HEK293 (cell line): ENCODE data around the gene MSRB3.

ENCODE experiments used
- CTCF ChIA-PET: fragments of 350-600 bp; formaldehyde crosslinking; extraction: SDS; loops from one replicate; lab custom pipeline; 2021; ENCODE audit warnings: antibody characterized with exemption; lab: Yijun Ruan, JAX
- POLR2A ChIA-PET: fragments of 300-600 bp; formaldehyde crosslinking; extraction: SDS; loops from one replicate; lab custom pipeline; 2020; ENCODE audit warnings: antibody characterized with exemption, inconsistent platforms; lab: Yijun Ruan, JAX
- H3K27ac ChIP-seq: fragments of 200-500 bp; sonication (Bioruptor generic); 2 replicates; pipeline ENCODE4 v1.5.1; 2014; ENCODE audit warnings: low read depth, low read length, control low read depth, inconsistent platforms; ENCODE audit errors: extremely low read depth
- H3K36me3 ChIP-seq, 2 experiments: fragments of 200-500 bp in 1 of 2; sonication (Bioruptor generic) in 1 of 2; 1 replicate in 1 of 2; 2 replicates in 1 of 2; pipeline ENCODE4 v1.5.1; 2014 to 2017; ENCODE audit warnings: inconsistent platforms in 2 of 2, low read length in 2 of 2; ENCODE audit not compliant: control insufficient read depth in 2 of 2, insufficient read depth in 1 of 2
- H3K4me1 ChIP-seq: fragments of 200-500 bp; sonication (Bioruptor generic); 2 replicates; pipeline ENCODE4 v1.5.1; 2014; ENCODE audit warnings: mild to moderate bottlenecking, low read length, inconsistent platforms; ENCODE audit not compliant: control insufficient read depth, insufficient read depth
- H3K4me3 ChIP-seq: 2 replicates; pipeline ENCODE4 v1.5.1; 2011; ENCODE audit warnings: low read depth, mild to moderate bottlenecking, control low read depth, low read length, moderate library complexity
- H3K9me3 ChIP-seq: fragments of 200-500 bp; sonication (Bioruptor generic); 2 replicates; pipeline ENCODE4 v1.5.1; 2014; ENCODE audit warnings: low read depth, low read length, inconsistent platforms; ENCODE audit not compliant: control insufficient read depth, insufficient read depth
- GLI2 ChIP-seq: fragments of 450-650 bp; formaldehyde crosslinking; IDR thresholded peaks from 2 replicates; pipeline ENCODE4; 2017; ENCODE audit warnings: missing biosample characterization, missing genetic modification characterization, low read depth, borderline replicate concordance
- GLIS2 ChIP-seq: fragments of 450-650 bp; formaldehyde crosslinking; IDR thresholded peaks from 2 replicates; pipeline ENCODE4 v1.5.1; 2016; ENCODE audit warnings: missing biosample characterization, missing genetic modification characterization
- HOXC10 ChIP-seq: sonication (generic); formaldehyde crosslinking; IDR thresholded peaks from 2 replicates; pipeline ENCODE4 v1.8.1; 2023; ENCODE audit warnings: mild to moderate bottlenecking, missing genetic modification reagents
- MZF1 ChIP-seq: fragments of 450-650 bp; formaldehyde crosslinking; IDR thresholded peaks from 2 replicates; pipeline ENCODE4 v1.5.1; 2017; ENCODE audit warnings: missing biosample characterization, missing genetic modification characterization, borderline replicate concordance
- SP2 ChIP-seq: fragments of 450-650 bp; formaldehyde crosslinking; IDR thresholded peaks from 2 replicates; pipeline ENCODE4 v1.5.1; 2016; ENCODE audit warnings: missing biosample characterization, missing genetic modification characterization
- ZFP37 ChIP-seq: fragments of 450-650 bp; formaldehyde crosslinking; IDR thresholded peaks from 2 replicates; pipeline ENCODE4 v1.5.1; 2016; ENCODE audit warnings: missing biosample characterization, missing genetic modification characterization
- ZNF214 ChIP-seq: fragments of 450-650 bp; formaldehyde crosslinking; IDR thresholded peaks from 2 replicates; pipeline ENCODE4 v1.5.1; 2017; ENCODE audit warnings: missing biosample characterization, mild to moderate bottlenecking, missing genetic modification characterization, borderline replicate concordance
- ZNF221 ChIP-seq: fragments of 450-650 bp; formaldehyde crosslinking; IDR thresholded peaks from 2 replicates; pipeline ENCODE4 v1.5.1; 2017; ENCODE audit warnings: missing biosample characterization, missing genetic modification characterization, borderline replicate concordance
- ZNF248 ChIP-seq: fragments of 450-650 bp; formaldehyde crosslinking; IDR thresholded peaks from 2 replicates; pipeline ENCODE4 v1.5.1; 2017; ENCODE audit warnings: missing biosample characterization, missing genetic modification characterization
- ZNF335 ChIP-seq: fragments of 450-650 bp; formaldehyde crosslinking; conservative IDR thresholded peaks from 2 replicates; pipeline ENCODE4 v1.5.1; 2016; ENCODE audit warnings: missing biosample characterization, missing genetic modification characterization
- ZNF530 ChIP-seq: fragments of 450-650 bp; formaldehyde crosslinking; IDR thresholded peaks from 2 replicates; pipeline ENCODE4 v1.5.1; 2016; ENCODE audit warnings: low read depth, missing biosample characterization, missing genetic modification characterization
- ZNF558 ChIP-seq: fragments of 450-650 bp; formaldehyde crosslinking; IDR thresholded peaks from 2 replicates; pipeline ENCODE4 v1.5.1; 2016; ENCODE audit warnings: missing biosample characterization, missing genetic modification characterization
- ZNF600 ChIP-seq: fragments of 450-650 bp; formaldehyde crosslinking; IDR thresholded peaks from 2 replicates; pipeline ENCODE4 v1.5.1; 2016; ENCODE audit warnings: missing biosample characterization, missing genetic modification characterization
- ZNF621 ChIP-seq: fragments of 450-650 bp; formaldehyde crosslinking; IDR thresholded peaks from 2 replicates; pipeline ENCODE4 v1.5.1; 2017; ENCODE audit warnings: missing biosample characterization, missing genetic modification characterization
- ZNF624 ChIP-seq: fragments of 450-650 bp; formaldehyde crosslinking; IDR thresholded peaks from 2 replicates; pipeline ENCODE4 v1.5.1; 2017; ENCODE audit warnings: missing biosample characterization, missing genetic modification characterization
- ZNF776 ChIP-seq: fragments of 450-650 bp; formaldehyde crosslinking; IDR thresholded peaks from 2 replicates; pipeline ENCODE4 v1.5.0; 2017; ENCODE audit warnings: missing biosample characterization, missing genetic modification characterization, borderline replicate concordance
- ZNF791 ChIP-seq: fragments of 450-650 bp; formaldehyde crosslinking; IDR thresholded peaks from 2 replicates; pipeline ENCODE4 v1.5.1; 2016; ENCODE audit warnings: missing biosample characterization, missing genetic modification characterization
- ZNF792 ChIP-seq: fragments of 450-650 bp; formaldehyde crosslinking; IDR thresholded peaks from 2 replicates; pipeline ENCODE4 v1.5.1; 2016; ENCODE audit warnings: missing biosample characterization, missing genetic modification characterization
- TF ChIP-seq, protein P1 (sequence below): fragments of 450-650 bp; formaldehyde crosslinking; IDR thresholded peaks from 2 replicates; pipeline ENCODE4 v1.5.1; 2017; ENCODE audit warnings: missing biosample characterization, missing genetic modification characterization
- TF ChIP-seq, protein P2 (sequence below): sonication (generic); formaldehyde crosslinking; IDR thresholded peaks from 2 replicates; pipeline ENCODE4 v1.8.1; 2022; ENCODE audit warnings: mild to moderate bottlenecking, moderate library complexity, missing genetic modification reagents
- TF ChIP-seq, protein P3 (sequence below): fragments of 450-650 bp; formaldehyde crosslinking; IDR thresholded peaks from 2 replicates; pipeline ENCODE4 v1.5.1; 2016; ENCODE audit warnings: missing biosample characterization, missing genetic modification characterization
- TF ChIP-seq, protein P4 (sequence below): fragments of 450-650 bp; formaldehyde crosslinking; IDR thresholded peaks from 2 replicates; pipeline ENCODE4 v1.5.1; 2016; ENCODE audit warnings: missing biosample characterization, missing genetic modification characterization
- TF ChIP-seq, protein P5 (sequence below): fragments of 450-650 bp; formaldehyde crosslinking; conservative IDR thresholded peaks from 2 replicates; pipeline ENCODE4 v1.5.1; 2016; ENCODE audit warnings: low read depth, missing biosample characterization, missing genetic modification characterization

MSRB3 gene

DNA sequence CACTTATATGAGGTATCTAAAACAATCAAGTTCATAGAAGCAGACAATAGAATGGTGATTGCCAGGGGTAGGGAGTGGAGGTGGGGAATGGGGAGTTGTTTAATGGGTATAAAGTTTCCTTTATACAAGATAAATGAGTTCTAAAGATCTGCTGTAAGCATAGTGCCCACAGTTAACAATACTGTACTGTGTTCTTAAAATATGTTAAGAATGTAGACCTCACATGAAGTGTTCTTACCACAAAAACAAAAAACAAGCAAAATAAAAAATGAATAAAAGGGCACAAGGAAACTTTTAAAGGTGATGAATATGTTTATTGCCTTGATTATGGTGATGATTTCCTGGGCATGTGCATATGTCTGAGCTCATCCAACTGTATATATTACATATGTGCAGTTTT is 211.8 kb downstream of the MSRB3 start:
- H3K4me1 ChIP-seq, result peaks cover 9% of the 10 kb centered on the region
- POLR2A ChIA-PET, result no interaction called here
- no peaks in the 10 kb centered on the region for H3K9me3 ChIP-seq
- no peak overlapping the region for H3K27ac ChIP-seq
- CTCF ChIA-PET, result no interaction called here
- no peaks in the 10 kb centered on the region for H3K36me3 ChIP-seq
- H3K4me3 ChIP-seq, result no peak overlapping the region
- no peak for TF ChIP-seq ZNF248
- peak; percentile 66; the same call in 1 of the 2 replicates for TF ChIP-seq MZF1 (tag by site-specific recombination)
- TF ChIP-seq, protein P1, sequence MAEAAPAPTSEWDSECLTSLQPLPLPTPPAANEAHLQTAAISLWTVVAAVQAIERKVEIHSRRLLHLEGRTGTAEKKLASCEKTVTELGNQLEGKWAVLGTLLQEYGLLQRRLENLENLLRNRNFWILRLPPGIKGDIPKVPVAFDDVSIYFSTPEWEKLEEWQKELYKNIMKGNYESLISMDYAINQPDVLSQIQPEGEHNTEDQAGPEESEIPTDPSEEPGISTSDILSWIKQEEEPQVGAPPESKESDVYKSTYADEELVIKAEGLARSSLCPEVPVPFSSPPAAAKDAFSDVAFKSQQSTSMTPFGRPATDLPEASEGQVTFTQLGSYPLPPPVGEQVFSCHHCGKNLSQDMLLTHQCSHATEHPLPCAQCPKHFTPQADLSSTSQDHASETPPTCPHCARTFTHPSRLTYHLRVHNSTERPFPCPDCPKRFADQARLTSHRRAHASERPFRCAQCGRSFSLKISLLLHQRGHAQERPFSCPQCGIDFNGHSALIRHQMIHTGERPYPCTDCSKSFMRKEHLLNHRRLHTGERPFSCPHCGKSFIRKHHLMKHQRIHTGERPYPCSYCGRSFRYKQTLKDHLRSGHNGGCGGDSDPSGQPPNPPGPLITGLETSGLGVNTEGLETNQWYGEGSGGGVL, result no peak
- TF ChIP-seq ZNF776 (tag by site-specific recombination), result no peak
- TF ChIP-seq, protein P2, sequence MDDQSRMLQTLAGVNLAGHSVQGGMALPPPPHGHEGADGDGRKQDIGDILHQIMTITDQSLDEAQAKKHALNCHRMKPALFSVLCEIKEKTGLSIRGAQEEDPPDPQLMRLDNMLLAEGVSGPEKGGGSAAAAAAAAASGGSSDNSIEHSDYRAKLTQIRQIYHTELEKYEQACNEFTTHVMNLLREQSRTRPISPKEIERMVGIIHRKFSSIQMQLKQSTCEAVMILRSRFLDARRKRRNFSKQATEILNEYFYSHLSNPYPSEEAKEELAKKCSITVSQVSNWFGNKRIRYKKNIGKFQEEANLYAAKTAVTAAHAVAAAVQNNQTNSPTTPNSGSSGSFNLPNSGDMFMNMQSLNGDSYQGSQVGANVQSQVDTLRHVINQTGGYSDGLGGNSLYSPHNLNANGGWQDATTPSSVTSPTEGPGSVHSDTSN, result no peak
- no peak for TF ChIP-seq ZNF221 (tag by site-specific recombination)
- TF ChIP-seq, all 188 proteins: peak for 1

DNA sequence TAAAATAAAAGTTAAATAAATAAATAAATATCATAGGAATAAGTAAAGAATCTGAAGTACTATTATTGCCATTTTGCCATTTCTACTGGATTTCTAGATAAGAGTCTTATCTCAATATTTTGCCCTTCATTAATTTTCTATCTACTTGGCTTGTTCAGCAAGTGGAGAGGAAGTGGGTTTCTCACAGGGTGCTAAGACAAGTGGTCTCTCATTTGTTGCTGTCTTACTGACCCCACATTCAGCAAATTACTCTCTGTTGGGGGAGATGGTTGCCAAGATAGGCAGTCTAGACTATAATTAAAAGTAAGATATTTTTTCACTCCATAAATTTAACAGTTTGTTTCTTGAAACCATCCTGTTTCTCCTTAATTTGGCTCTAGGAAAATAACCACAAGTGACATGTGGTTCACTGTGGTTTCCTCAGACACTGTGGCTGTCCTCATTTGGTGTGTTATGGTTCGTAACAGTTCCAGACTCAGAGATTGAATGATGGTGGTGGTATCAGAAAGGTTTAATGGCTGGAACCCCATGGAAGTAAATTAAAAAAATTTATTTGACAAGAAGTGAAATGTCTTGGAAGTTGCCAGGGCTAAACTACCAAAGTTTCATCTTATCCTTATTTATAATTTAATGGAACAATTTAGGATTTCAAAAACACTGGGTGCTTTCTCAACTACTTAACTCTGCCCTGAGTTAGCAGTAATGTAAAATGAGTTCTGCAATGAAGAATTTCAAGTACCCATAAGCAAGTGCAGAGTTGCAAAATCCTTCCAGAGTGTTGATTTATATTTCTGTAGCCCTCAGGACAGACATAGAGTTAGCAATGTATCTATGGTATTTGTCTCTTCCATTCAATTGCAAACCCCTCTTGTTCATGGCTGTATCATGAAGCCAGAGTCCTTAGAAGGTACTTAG is 214.8 kb downstream of the MSRB3 start:
- TF ChIP-seq, protein P3, sequence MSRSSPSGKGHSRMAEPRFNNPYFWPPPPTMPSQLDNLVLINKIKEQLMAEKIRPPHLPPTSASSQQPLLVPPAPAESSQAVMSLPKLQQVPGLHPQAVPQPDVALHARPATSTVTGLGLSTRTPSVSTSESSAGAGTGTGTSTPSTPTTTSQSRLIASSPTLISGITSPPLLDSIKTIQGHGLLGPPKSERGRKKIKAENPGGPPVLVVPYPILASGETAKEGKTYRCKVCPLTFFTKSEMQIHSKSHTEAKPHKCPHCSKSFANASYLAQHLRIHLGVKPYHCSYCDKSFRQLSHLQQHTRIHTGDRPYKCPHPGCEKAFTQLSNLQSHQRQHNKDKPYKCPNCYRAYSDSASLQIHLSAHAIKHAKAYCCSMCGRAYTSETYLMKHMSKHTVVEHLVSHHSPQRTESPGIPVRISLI, result no peak
- TF ChIP-seq GLIS2 (tag by site-specific recombination) (no peak), ZNF558 (tag by site-specific recombination) (no peak), HOXC10 (CRISPR knock-in tag) (no peak), ZNF335 (tag by site-specific recombination) (no peak), ZNF530 (tag by site-specific recombination) (no peak), ZFP37 (tag by site-specific recombination) (no peak), ZNF600 (tag by site-specific recombination) (no peak), ZNF792 (no peak), ZNF791 (tag by site-specific recombination) (no peak), SP2 (tag by site-specific recombination) (no peak), ZNF776 (tag by site-specific recombination) (no peak), ZNF214 (tag by site-specific recombination) (no peak), ZNF621 (tag by site-specific recombination) (no peak), ZNF624 (tag by site-specific recombination) (no peak), GLI2 (no peak)
- TF ChIP-seq, protein P4, sequence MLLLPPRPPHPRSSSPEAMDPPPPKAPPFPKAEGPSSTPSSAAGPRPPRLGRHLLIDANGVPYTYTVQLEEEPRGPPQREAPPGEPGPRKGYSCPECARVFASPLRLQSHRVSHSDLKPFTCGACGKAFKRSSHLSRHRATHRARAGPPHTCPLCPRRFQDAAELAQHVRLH, result no peak
- TF ChIP-seq, protein P5, sequence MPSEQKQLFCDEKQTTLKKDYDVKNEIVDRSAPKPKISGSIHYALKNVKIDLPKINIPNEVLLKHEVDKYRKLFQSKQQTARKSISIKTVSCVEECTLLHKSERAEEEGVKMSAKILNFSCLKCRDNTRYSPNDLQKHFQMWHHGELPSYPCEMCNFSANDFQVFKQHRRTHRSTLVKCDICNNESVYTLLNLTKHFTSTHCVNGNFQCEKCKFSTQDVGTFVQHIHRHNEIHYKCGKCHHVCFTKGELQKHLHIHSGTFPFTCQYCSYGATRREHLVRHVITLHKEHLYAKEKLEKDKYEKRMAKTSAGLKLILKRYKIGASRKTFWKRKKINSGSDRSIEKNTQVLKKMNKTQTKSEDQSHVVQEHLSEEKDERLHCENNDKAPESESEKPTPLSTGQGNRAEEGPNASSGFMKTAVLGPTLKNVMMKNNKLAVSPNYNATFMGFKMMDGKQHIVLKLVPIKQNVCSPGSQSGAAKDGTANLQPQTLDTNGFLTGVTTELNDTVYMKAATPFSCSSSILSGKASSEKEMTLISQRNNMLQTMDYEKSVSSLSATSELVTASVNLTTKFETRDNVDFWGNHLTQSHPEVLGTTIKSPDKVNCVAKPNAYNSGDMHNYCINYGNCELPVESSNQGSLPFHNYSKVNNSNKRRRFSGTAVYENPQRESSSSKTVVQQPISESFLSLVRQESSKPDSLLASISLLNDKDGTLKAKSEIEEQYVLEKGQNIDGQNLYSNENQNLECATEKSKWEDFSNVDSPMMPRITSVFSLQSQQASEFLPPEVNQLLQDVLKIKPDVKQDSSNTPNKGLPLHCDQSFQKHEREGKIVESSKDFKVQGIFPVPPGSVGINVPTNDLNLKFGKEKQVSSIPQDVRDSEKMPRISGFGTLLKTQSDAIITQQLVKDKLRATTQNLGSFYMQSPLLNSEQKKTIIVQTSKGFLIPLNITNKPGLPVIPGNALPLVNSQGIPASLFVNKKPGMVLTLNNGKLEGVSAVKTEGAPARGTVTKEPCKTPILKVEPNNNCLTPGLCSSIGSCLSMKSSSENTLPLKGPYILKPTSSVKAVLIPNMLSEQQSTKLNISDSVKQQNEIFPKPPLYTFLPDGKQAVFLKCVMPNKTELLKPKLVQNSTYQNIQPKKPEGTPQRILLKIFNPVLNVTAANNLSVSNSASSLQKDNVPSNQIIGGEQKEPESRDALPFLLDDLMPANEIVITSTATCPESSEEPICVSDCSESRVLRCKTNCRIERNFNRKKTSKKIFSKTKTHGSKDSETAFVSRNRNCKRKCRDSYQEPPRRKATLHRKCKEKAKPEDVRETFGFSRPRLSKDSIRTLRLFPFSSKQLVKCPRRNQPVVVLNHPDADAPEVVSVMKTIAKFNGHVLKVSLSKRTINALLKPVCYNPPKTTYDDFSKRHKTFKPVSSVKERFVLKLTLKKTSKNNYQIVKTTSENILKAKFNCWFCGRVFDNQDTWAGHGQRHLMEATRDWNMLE (tag by site-specific recombination), result no peak
- TF ChIP-seq, protein P2, result no peak
- Histone ChIP-seq H3K9me3 (no peaks in the 10 kb centered on the region), H3K4me3 (no peak overlapping the region), H3K27ac (no peak overlapping the region), H3K4me1 (peaks cover 9% of the 10 kb centered on the region), H3K36me3 (no peaks in the 10 kb centered on the region)
- ChIA-PET CTCF (no interaction called here), POLR2A (no interaction called here)
